AG10803 (cell line): ENCODE results near the gene C7orf25.

Experiments used
- DNase-seq: peaks from one replicate; pipeline ENCODE4 v3.0.0; 2010; ENCODE audit warnings: low read depth
- H3K4me3 ChIP-seq: 2 replicates; pipeline ENCODE4 v1.5.1; 2011; ENCODE audit warnings: mild to moderate bottlenecking, low read length, control low read depth
- TF ChIP-seq, protein P1 (sequence below): conservative IDR thresholded peaks from 2 replicates; pipeline ENCODE4 v1.5.1; 2011; ENCODE audit warnings: mild to moderate bottlenecking, low read length, control low read depth, inconsistent platforms

The C7orf25 gene

GRCh38 chr7:42935861-42936260 lies 24.0 kb upstream of the C7orf25 start:
- no peak for DNase-seq
- H3K4me3 ChIP-seq, result no peak overlapping the region
- TF ChIP-seq, protein P1, sequence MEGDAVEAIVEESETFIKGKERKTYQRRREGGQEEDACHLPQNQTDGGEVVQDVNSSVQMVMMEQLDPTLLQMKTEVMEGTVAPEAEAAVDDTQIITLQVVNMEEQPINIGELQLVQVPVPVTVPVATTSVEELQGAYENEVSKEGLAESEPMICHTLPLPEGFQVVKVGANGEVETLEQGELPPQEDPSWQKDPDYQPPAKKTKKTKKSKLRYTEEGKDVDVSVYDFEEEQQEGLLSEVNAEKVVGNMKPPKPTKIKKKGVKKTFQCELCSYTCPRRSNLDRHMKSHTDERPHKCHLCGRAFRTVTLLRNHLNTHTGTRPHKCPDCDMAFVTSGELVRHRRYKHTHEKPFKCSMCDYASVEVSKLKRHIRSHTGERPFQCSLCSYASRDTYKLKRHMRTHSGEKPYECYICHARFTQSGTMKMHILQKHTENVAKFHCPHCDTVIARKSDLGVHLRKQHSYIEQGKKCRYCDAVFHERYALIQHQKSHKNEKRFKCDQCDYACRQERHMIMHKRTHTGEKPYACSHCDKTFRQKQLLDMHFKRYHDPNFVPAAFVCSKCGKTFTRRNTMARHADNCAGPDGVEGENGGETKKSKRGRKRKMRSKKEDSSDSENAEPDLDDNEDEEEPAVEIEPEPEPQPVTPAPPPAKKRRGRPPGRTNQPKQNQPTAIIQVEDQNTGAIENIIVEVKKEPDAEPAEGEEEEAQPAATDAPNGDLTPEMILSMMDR, result no peak

- no peak for DNase-seq
- TF ChIP-seq, protein P1, result no peak
- H3K4me3 ChIP-seq, result no peak overlapping the region
Measured at GRCh38 chr7:42934291-42934690, 22.4 kb upstream of the C7orf25 start.

DNA sequence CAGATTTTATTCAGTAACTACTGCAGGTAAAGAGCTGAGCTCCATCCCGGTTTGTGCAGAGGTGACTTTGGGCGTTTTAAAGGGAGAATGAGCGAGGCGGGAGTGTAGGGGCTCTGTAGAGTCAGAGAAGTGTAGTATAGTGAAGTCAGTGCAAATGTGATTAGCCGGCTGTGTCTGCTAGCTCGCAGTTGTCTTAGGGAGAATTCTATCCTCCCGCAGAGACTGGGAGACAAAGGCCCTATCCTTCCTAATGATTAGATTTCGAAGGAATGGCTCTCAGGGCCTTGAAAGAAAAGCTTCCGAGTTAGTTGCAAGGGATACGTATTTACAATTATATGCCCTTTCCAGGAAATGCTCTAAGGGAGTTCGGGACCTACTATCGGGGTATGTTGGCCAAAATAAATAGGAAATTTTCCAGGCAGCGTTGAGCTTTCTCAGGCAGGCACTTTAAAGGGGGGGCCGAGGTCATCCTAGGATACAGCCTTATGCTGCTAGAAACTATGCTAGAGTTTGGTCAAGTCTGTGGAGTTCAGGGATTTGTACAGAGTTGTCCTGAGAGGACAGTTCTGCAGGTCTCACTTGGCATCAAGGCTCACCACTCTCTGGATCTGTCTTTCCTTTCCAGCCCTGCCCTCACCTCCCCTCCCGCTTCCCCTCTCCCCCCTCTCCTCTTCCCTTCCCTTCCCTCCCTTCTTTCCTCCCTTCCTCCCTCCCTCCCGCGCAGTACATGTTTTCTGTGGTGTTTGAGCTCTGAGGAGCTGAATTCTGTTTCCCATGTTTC lies 21.1 kb upstream of the C7orf25 start:
- TF ChIP-seq, protein P1, result no peak
- H3K4me3 ChIP-seq, result peak overlapping the region; percentile 86
- DNase-seq, result no peak

DNA sequence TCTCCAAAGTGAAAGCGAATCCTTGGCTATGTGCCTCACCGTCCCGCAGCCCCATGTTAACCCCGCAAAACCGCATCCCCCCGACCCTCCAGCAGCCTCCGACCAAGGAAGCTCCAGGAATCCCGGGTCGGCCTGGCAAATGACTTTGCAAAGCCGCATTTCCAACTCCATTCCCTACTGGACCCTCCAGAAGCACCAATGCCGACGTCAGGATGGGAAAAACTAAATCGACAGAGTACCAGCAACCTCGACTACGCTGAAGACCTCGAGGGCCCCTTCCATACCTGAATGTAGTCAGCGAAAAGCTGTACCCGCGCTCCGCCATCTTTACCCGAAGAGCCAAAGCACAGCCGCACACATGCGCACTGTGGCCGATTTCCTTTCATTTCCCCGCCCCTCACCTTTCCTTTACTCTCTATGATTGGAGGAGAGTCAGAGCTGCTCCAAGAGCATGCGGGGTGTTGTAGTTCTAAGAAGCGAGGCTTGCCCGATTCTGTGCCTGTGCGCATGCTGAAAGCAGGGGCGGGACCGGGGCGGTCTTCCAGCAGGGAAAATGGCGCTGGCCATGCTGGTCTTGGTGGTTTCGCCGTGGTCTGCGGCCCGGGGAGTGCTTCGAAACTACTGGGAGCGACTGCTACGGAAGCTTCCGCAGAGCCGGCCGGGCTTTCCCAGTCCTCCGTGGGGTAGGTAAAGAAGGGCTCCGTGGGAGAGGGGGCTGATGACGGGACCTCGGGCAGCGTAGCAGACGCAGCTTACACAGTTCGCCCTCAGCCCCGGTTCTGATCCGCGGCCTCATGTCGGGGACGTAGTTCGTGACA lies 20.2 kb upstream of the C7orf25 start, which contains the start of the genes MRPL32 and PSMA2:
MRPL32 (plus strand) TSS at position 543 of the 818 bp plus-strand sequence; CDS start at position 554, 11 bp downstream.
PSMA2 (minus strand) TSS at position 341 of the 818 bp plus-strand sequence; CDS start at position 325, 16 bp downstream.
- TF ChIP-seq, protein P1, result no peak
- peak within 1 kb of the TSS; percentile 86 for H3K4me3 ChIP-seq
- peak; percentile 97 for DNase-seq

- no peak for DNase-seq
- TF ChIP-seq, protein P1, result no peak
- H3K4me3 ChIP-seq, result peak overlapping the region; percentile 81
Measured at GRCh38 chr7:42931447-42931833, 19.6 kb upstream of the C7orf25 start.

- peak overlapping the region; percentile 81 for H3K4me3 ChIP-seq
- TF ChIP-seq, protein P1, result no peak
- no peak for DNase-seq
Measured at GRCh38 chr7:42930889-42931288, 19.0 kb upstream of the C7orf25 start.
